GM23338 (cell line): ENCODE results near the gene MAT2B. TPM values are rescaled to one million over a fixed set of nuclear protein-coding genes. Genes with fewer than 3 reads are reported as not detected.
A peak's percentile ranks its signal among the peaks of the same experiment; 100 is the strongest.

Experiments
- ATAC-seq: fragments of 200-7000 bp; cut with Tn5 transposase; 3 replicates; pipeline ENCODE4 v1.9.1; 2020
- DNase-seq: peaks from one replicate; pipeline ENCODE4 v3.0.0-alpha.2; 2015; ENCODE audit warnings: low spot score
- H2AFZ ChIP-seq: fragments of 200-600 bp; sonication (generic); 2 replicates; pipeline ENCODE4 v1.8.0; 2016; ENCODE audit warnings: antibody characterized with exemption, mild to moderate bottlenecking, moderate library complexity
- H3F3A ChIP-seq: fragments of 200-600 bp; sonication (generic); replicated peaks from 2 replicates; pipeline ENCODE4 v1.8.0; 2017; ENCODE audit warnings: antibody characterized with exemption, mixed run types, low read depth
- H3K27ac ChIP-seq: fragments of 200-600 bp; sonication (generic); 2 replicates; pipeline ENCODE4 v1.6.1; 2016; ENCODE audit warnings: low read depth
- H3K27me3 ChIP-seq: fragments of 200-600 bp; sonication (generic); 2 replicates; pipeline ENCODE4 v1.8.0; 2016; ENCODE audit warnings: mild to moderate bottlenecking, mixed run types, moderate library complexity; ENCODE audit not compliant: insufficient read depth
- H3K36me3 ChIP-seq: fragments of 200-600 bp; sonication (generic); 2 replicates; pipeline ENCODE4 v1.8.0; 2016; ENCODE audit warnings: mild to moderate bottlenecking; ENCODE audit not compliant: insufficient read depth
- H3K4me1 ChIP-seq: fragments of 200-600 bp; sonication (generic); 2 replicates; pipeline ENCODE4 v1.8.0; 2016; ENCODE audit warnings: mild to moderate bottlenecking, moderate library complexity; ENCODE audit not compliant: insufficient read depth
- H3K4me2 ChIP-seq: fragments of 200-600 bp; sonication (generic); 2 replicates; pipeline ENCODE4 v1.7.1; 2017; ENCODE audit warnings: mixed run types
- H3K4me3 ChIP-seq: fragments of 200-600 bp; sonication (generic); 2 replicates; pipeline ENCODE4 v1.6.1; 2016; ENCODE audit warnings: mixed run types
- H3K79me2 ChIP-seq: fragments of 200-600 bp; sonication (generic); replicated peaks from 2 replicates; pipeline ENCODE4 v1.8.0; 2017; ENCODE audit warnings: mild to moderate bottlenecking; ENCODE audit not compliant: insufficient read depth
- H3K9me2 ChIP-seq: fragments of 200-600 bp; sonication (generic); 2 replicates; pipeline ENCODE4 v1.8.0; 2017; ENCODE audit not compliant: insufficient read depth
- H4K20me1 ChIP-seq: fragments of 200-600 bp; sonication (generic); replicated peaks from 2 replicates; pipeline ENCODE4 v1.8.0; 2017; ENCODE audit warnings: mild to moderate bottlenecking; ENCODE audit not compliant: insufficient read depth
- H3K27ac Mint-ChIP-seq: 2 replicates; pipeline ENCODE4 v1.8.0; 2020; ENCODE audit warnings: inconsistent platforms, mild to moderate bottlenecking, moderate library complexity, mixed read lengths
- H3K27me3 Mint-ChIP-seq: 3 replicates; pipeline ENCODE4 v1.8.0; 2022; ENCODE audit warnings: low read depth, mild to moderate bottlenecking, moderate library complexity, mixed read lengths, inconsistent platforms; ENCODE audit not compliant: insufficient read depth, poor library complexity
- H3K36me3 Mint-ChIP-seq: 3 replicates; pipeline ENCODE4 v1.8.0; 2021; ENCODE audit warnings: low read depth, mild to moderate bottlenecking, inconsistent platforms, moderate library complexity, mixed read lengths
- H3K4me1 Mint-ChIP-seq: 3 replicates; pipeline ENCODE4 v1.8.0; 2020; ENCODE audit warnings: mild to moderate bottlenecking, inconsistent platforms, mixed read lengths
- H3K4me3 Mint-ChIP-seq: 3 replicates; pipeline ENCODE4 v1.8.0; 2021; ENCODE audit warnings: moderate library complexity, mild to moderate bottlenecking, inconsistent platforms, mixed read lengths
- H3K9me3 Mint-ChIP-seq: 3 replicates; pipeline ENCODE4 v1.8.0; 2020; ENCODE audit warnings: moderate library complexity, mild to moderate bottlenecking, inconsistent platforms, mixed read lengths
- CREB1 ChIP-seq: fragments of 250-450 bp; sonication (Bioruptor Pico); IDR thresholded peaks from 2 replicates; pipeline ENCODE4 v1.5.0; 2020; ENCODE audit warnings: low read depth, mild to moderate bottlenecking, moderate library complexity
- CTCF ChIP-seq, 2 experiments: fragments of 200-600 bp in 1 of 2; sonication (generic) in 1 of 2; conservative IDR thresholded peaks; 2 replicates each; pipeline versions ENCODE4 v1.5.1 to v1.6.1; 2016 to 2017; ENCODE audit warnings: antibody characterized with exemption in 2 of 2, low read depth in 2 of 2, mild to moderate bottlenecking in 2 of 2, moderate library complexity in 1 of 2
- ETS1 ChIP-seq: IDR thresholded peaks from 2 replicates; pipeline ENCODE4 v1.6.1; 2016; ENCODE audit warnings: antibody characterized with exemption
- EZH2 ChIP-seq: fragments of 200-600 bp; sonication (generic); IDR thresholded peaks from one replicate; pipeline ENCODE4 v1.8.0; 2017; ENCODE audit warnings: antibody characterized with exemption, mild to moderate bottlenecking, low read depth; ENCODE audit not compliant: unreplicated experiment
- EZH2phosphoT487 ChIP-seq: fragments of 200-600 bp; sonication (generic); IDR thresholded peaks from one replicate; pipeline ENCODE4 v1.8.1; 2018; ENCODE audit warnings: antibody characterized with exemption; ENCODE audit not compliant: unreplicated experiment
- JUNB ChIP-seq: IDR thresholded peaks from one replicate; pipeline ENCODE4 v1.6.1; 2016; ENCODE audit warnings: antibody characterized with exemption; ENCODE audit not compliant: unreplicated experiment
- NANOG ChIP-seq: IDR thresholded peaks from 2 replicates; pipeline ENCODE4 v1.6.1; 2016; ENCODE audit warnings: antibody characterized with exemption, borderline replicate concordance
- POLR2AphosphoS5 ChIP-seq: IDR thresholded peaks from 2 replicates; pipeline ENCODE4 v1.6.1; 2016; ENCODE audit warnings: antibody characterized with exemption, low read depth
- STAT1 ChIP-seq: IDR thresholded peaks from one replicate; pipeline ENCODE4 v1.6.1; 2016; ENCODE audit warnings: antibody characterized with exemption; ENCODE audit not compliant: unreplicated experiment
- ZNF114 ChIP-seq: fragments of 250-450 bp; sonication (Bioruptor Pico); IDR thresholded peaks from 2 replicates; pipeline ENCODE4 v1.5.0; 2020; ENCODE audit warnings: mild to moderate bottlenecking, moderate library complexity
- ZNF331 ChIP-seq: fragments of 250-450 bp; sonication (Bioruptor Pico); IDR thresholded peaks from 2 replicates; pipeline ENCODE4 v1.5.0; 2020; ENCODE audit warnings: low read depth, mild to moderate bottlenecking, moderate library complexity
- ZNF462 ChIP-seq: fragments of 250-450 bp; sonication (Bioruptor Pico); IDR thresholded peaks from 2 replicates; pipeline ENCODE4 v1.5.0; 2020; ENCODE audit warnings: mild to moderate bottlenecking, moderate library complexity
- polyA plus RNA-seq: library from polyadenylated mRNA; unstranded; fragments of >200 nt; fragmentation: Nextera tagmentation; extraction: Ambion mirVana; gene quantifications from 2 replicates; pipeline ENCODE4 v1.2.1, GENCODE V29; 2016
- total RNA-seq: library from RNA; depleted of rRNA; stranded (reverse); fragments of >200 nt; shearing (Covaris generic); gene quantifications from 2 replicates; pipeline ENCODE4 v1.2.3, GENCODE V29; 2014

The MAT2B gene
- total and polyA plus RNA-seq, 2 experiments from 2014 or later, result 81.4 to 120 TPM

DNA sequence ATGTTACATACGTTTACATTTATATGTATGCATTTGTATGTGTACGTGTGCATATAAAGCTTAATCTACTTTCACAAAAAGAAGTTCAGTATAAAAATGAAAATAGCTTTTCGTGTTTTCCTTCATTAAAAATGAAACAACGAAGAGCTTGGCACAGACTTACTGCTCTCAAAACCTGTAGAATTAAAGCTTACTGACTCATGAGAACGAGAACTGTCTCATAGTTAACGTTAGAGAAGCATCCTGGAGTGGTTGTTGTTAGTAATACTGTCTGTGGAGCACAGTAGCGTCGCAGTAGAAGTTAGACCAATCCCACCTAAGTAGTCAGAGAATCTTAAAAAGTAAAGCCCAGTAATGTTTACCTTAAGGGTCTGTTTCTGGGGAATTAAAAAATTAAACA is 1.3 kb downstream of the MAT2B start (continued):
- TF ChIP-seq ZNF462 (CRISPR knock-in tag), result no peak
- no peak for TF ChIP-seq NANOG
- TF ChIP-seq ZNF331 (CRISPR knock-in tag), result no peak
- no peak for TF ChIP-seq EZH2phosphoT487
- TF ChIP-seq ZNF114 (CRISPR knock-in tag), result no peak
- TF ChIP-seq POLR2AphosphoS5, result no peak
- TF ChIP-seq JUNB, result no peak
- no peak for TF ChIP-seq CREB1 (CRISPR knock-in tag)
- TF ChIP-seq EZH2, result no peak

GRCh38 chr5:163508753-163509152 is 3.3 kb downstream of the MAT2B start:
- Histone ChIP-seq H3K27ac (no peak overlapping the region), H4K20me1 (peaks cover 54% of the 10 kb centered on the region), H3F3A (no peaks in the 10 kb centered on the region), H3K4me3 (peak overlapping the region; percentile 58), H3K36me3 (peaks cover 18% of the 10 kb centered on the region), H3K4me2 (peak overlapping the region; percentile 89), H3K79me2 (peaks cover 96% of the 10 kb centered on the region), H3K4me1 (peaks cover 36% of the 10 kb centered on the region), H2AFZ (no peak overlapping the region), H3K9me2 (no peaks in the 10 kb centered on the region), H3K27me3 (no peaks in the 10 kb centered on the region)
- Mint-ChIP-seq H3K4me3 (peak overlapping the region; percentile 49), H3K36me3 (peaks cover 58% of the 10 kb centered on the region), H3K9me3 (no peaks in the 10 kb centered on the region; the same call in 2 of the 3 replicates), H3K27me3 (peaks cover 17% of the 10 kb centered on the region), H3K27ac (0 out of 2 replicates have a peak overlapping the region, but pooled peaks have one; percentile 42), H3K4me1 (peaks cover 43% of the 10 kb centered on the region)
- ATAC-seq (no peak), DNase-seq (no peak)
- TF ChIP-seq EZH2, result no peak
- no peak for TF ChIP-seq CREB1 (CRISPR knock-in tag)
- no peak for TF ChIP-seq ZNF331 (CRISPR knock-in tag)
- no peak for TF ChIP-seq ZNF114 (CRISPR knock-in tag)
- no peak for TF ChIP-seq CTCF (conservative IDR thresholded peaks at IDR 0.05; ENCODE audit: low read depth in 2 of 2)
- TF ChIP-seq STAT1, result no peak
- no peak for TF ChIP-seq NANOG
- no peak for TF ChIP-seq ETS1
- TF ChIP-seq EZH2phosphoT487, result no peak
- no peak for TF ChIP-seq JUNB
